IPS-18c (cell line): ENCODE results near the gene TEX13D.
"Not testable (repeated sequence)": the region's sequence is repeated elsewhere in the genome, so short reads cannot be mapped to it uniquely, and the experiment has no call there.

Experiments
- H3K4me3 ChIP-seq: 2 replicates; pipeline ENCODE4 v1.7.0; 2013; ENCODE audit warnings: low read depth, mild to moderate bottlenecking, low read length, moderate library complexity; ENCODE audit not compliant: insufficient read depth
- H3K9me3 ChIP-seq: one replicate; pipeline ENCODE4 v1.6.1; 2013; ENCODE audit warnings: mild to moderate bottlenecking, low read length, moderate library complexity; ENCODE audit not compliant: control insufficient read depth, insufficient read depth

TEX13D gene

GRCh38 chrX:124332481-124333424 is at the start of gene TEX13D:
Gene TEX13D (plus strand): TSS chrX:124332660. CDS start chrX:124332918, 258 bp downstream.
- Histone ChIP-seq H3K4me3 (no peak within 1 kb of the TSS), H3K9me3 (no peaks in the 10 kb centered on the region)

- H3K4me3 ChIP-seq, result no peak overlapping the region
- peaks cover 1% of the 10 kb centered on the region for H3K9me3 ChIP-seq
Observed at GRCh38 chrX:124289443-124289842, 43.0 kb upstream of the TEX13D start.

- H3K4me3 ChIP-seq, result no peak overlapping the region
- H3K9me3 ChIP-seq, result no peaks in the 10 kb centered on the region
Observed at GRCh38 chrX:124293810-124294209, 38.6 kb upstream of the TEX13D start.

- not testable (repeated sequence) for H3K9me3 ChIP-seq, H3K4me3 ChIP-seq
Observed at GRCh38 chrX:124299323-124299722, 33.1 kb upstream of the TEX13D start.

- Histone ChIP-seq H3K4me3 (no peak overlapping the region), H3K9me3 (no peaks in the 10 kb centered on the region)
Observed at GRCh38 chrX:124300405-124300804, 32.1 kb upstream of the TEX13D start.

- no peak overlapping the region for H3K4me3 ChIP-seq
- H3K9me3 ChIP-seq, result no peaks in the 10 kb centered on the region
Observed at GRCh38 chrX:124307253-124307907, 25.1 kb upstream of the TEX13D start.

GRCh38 chrX:124325732-124326131 is 6.7 kb upstream of the TEX13D start:
- H3K4me3 ChIP-seq, result no peak overlapping the region
- peaks cover 2% of the 10 kb centered on the region for H3K9me3 ChIP-seq

- Histone ChIP-seq H3K9me3 (peaks cover 2% of the 10 kb centered on the region), H3K4me3 (no peak overlapping the region)
Observed at GRCh38 chrX:124328765-124329164, 3.7 kb upstream of the TEX13D start.

GRCh38 chrX:124333862-124334261 is 1.4 kb downstream of the TEX13D start:
- Histone ChIP-seq H3K9me3 (no peaks in the 10 kb centered on the region), H3K4me3 (no peak overlapping the region)

- not testable (repeated sequence) for H3K4me3 ChIP-seq, H3K9me3 ChIP-seq
Observed at GRCh38 chrX:124334555-124334954, 2.1 kb downstream of the TEX13D start.

GRCh38 chrX:124335598-124335997 is 3.1 kb downstream of the TEX13D start:
- no peaks in the 10 kb centered on the region for H3K9me3 ChIP-seq
- no peak overlapping the region for H3K4me3 ChIP-seq

- no peaks in the 10 kb centered on the region for H3K9me3 ChIP-seq
- no peak overlapping the region for H3K4me3 ChIP-seq
Observed at GRCh38 chrX:124337916-124338315, 5.5 kb downstream of the TEX13D start.

GRCh38 chrX:124338733-124339514 is 6.5 kb downstream of the TEX13D start:
- Histone ChIP-seq H3K4me3 (no peak overlapping the region), H3K9me3 (no peaks in the 10 kb centered on the region)

GRCh38 chrX:124341396-124342132 is 9.1 kb downstream of the TEX13D start:
- Histone ChIP-seq H3K4me3 (no peak overlapping the region), H3K9me3 (no peaks in the 10 kb centered on the region)

- Histone ChIP-seq H3K9me3 (no peaks in the 10 kb centered on the region), H3K4me3 (no peak overlapping the region)
Observed at GRCh38 chrX:124342174-124342867, 9.9 kb downstream of the TEX13D start.

- H3K4me3 ChIP-seq, result no peak overlapping the region
- no peaks in the 10 kb centered on the region for H3K9me3 ChIP-seq
Observed at GRCh38 chrX:124343016-124343415, 10.6 kb downstream of the TEX13D start.
